CD4-positive, alpha-beta T cell treated with Interferon alpha-2 for 1 hour (primary cell): ENCODE results near the gene FBXO3.
"Not testable (repeated sequence)": the region's sequence is repeated elsewhere in the genome, so short reads cannot be mapped to it uniquely, and the experiment has no call there.

ENCODE experiments used
- DNase-seq, 2 donors: peaks; one replicate each; pipeline ENCODE4 v3.0.0-alpha.2; 2020 to 2022

Gene FBXO3, protein sequence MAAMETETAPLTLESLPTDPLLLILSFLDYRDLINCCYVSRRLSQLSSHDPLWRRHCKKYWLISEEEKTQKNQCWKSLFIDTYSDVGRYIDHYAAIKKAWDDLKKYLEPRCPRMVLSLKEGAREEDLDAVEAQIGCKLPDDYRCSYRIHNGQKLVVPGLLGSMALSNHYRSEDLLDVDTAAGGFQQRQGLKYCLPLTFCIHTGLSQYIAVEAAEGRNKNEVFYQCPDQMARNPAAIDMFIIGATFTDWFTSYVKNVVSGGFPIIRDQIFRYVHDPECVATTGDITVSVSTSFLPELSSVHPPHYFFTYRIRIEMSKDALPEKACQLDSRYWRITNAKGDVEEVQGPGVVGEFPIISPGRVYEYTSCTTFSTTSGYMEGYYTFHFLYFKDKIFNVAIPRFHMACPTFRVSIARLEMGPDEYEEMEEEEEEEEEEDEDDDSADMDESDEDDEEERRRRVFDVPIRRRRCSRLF

DNA sequence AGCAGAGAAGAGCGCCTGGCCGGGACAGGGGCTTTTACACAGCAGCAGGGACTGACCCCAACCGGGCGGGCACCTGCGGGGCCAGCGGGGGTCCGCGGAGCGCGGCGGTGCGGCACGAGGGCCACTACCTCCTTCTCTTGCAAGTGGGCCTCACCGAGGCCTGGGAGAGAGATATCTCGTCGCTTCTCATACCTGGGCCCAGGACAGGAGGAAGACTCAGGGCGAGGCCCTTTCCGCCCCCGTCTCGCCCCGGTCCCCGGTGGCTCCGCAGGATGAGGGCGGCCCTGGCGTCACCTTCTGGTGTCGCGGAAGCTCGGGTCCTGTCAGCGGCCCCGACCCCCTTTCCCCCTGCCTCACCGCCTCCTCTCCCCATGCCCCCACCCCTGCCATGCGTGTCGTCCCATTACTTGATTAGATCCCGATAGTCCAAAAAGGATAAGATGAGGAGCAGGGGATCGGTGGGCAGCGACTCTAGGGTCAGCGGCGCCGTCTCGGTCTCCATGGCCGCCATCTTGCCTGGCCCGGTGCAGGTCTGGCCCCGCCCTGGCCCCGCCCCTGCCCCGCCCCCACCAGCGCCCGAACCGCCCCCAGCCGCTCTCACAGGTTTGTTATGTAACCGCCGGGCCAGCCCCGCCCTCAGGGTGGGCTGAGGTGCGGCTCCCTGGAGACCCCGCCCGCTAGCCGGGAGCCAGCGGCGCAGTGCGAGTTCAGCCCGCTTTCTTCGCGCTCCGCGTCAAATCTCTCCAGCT, at the start of gene FBXO3:
Gene FBXO3, minus strand, starts transcription at position 534 of the 749 bp plus-strand sequence. Its CDS starts 23 bp downstream, at position 511.
- peak; percentile 89 to 91 for DNase-seq

DNA sequence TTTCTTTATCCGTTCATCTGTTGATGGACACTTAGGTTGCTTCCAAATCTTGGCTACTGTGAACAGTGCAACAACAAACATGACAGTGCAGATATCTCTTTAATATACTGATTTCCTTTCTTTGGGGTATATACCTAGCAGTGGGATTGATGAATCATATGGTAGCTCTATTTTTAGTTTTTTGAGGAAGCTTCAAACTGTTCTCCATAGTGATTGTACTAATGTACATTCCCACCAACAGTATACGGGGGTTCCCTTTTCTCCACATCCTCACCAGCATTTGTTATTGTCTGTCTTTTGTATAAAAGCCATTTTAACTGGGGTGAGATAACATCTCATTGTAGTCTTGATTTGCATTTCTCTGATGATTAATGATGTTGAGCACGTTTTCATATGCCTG, 48.7 kb upstream of the FBXO3 start:
- not testable (repeated sequence) for DNase-seq

DNA sequence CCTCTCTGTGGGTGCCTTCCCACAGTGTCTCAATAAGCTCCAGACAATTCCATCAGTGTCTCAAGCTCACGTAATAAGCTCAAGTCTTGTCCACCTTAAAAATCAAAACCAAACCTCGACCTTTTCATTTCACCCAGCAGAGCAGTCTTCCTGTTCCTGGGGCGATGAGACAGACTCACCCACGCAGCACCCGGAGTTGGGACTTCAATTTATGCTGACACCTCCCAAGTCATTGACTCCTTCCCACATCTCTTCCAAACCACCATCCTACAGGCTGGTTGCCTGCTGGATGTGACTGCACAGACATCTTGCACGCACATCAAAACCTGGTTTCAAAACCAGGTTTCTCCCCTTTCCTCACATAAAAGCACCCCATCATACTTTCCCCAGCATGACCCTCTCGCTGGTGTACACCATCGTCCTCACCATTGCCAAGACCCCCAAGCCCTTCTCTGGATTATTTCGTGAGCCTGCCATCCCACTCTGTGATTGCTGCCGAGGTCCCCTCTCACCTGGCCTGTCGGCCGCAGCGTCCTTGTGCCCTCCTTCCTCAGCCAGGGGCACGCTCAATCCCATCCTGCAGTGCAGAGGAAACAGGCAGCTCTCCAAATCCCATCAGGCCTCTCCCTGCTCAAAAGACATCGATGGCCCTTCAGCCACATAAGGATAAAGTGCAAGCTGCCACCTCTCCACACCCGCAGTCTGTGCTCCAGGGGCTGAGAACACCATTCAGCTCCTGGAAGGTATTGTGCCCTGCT, 45.1 kb upstream of the FBXO3 start:
- DNase-seq = no peak

DNA sequence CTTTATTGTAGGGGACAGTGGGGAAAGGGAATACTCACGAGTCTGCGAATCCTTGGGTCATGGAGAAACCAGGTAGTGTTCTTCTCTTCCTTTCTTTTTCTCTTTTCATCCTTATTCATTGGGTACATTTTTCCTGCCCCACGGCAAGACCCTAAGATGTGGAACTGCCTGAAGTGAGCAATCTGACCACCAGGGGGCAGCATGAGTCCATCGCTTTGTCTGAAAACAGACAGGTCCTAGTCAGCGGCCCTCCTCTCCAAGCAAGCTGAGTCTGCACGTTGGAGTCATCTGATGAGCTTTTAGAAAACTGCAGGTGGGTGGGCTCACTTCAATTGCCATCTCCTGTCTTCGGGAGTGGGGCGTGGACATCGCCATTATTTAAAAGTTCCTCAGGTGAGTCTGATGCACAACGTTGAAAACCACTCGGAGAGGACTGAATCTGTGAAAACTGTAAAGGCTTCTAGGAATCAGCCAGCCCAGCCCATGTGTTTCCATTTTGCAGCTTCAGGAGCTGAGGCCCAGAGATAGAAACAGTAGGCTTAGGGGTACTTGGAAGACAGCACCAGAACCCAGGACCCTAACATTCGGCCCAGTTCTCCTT, 34.0 kb upstream of the FBXO3 start:
- DNase-seq = peak; percentile 76 to 82

DNA sequence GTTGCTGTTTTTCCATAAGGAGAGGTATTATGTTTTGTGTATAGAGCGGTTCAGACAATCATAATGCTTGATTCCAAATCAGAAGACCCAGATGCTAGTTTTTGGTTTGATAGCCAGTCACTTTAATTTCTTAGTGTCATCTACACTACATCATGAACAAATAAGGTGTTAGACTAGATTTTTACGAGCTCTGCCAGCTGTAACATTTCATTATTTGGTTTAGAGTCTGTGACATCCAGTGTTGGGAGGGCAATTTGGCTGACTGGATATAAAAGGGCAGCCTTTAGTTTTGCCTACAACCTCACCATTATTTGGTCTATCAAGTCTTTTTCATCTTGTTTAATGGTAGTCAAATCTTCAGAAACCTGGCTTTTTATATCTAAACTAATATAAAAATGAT, 30.2 kb upstream of the FBXO3 start:
- DNase-seq = no peak

DNA sequence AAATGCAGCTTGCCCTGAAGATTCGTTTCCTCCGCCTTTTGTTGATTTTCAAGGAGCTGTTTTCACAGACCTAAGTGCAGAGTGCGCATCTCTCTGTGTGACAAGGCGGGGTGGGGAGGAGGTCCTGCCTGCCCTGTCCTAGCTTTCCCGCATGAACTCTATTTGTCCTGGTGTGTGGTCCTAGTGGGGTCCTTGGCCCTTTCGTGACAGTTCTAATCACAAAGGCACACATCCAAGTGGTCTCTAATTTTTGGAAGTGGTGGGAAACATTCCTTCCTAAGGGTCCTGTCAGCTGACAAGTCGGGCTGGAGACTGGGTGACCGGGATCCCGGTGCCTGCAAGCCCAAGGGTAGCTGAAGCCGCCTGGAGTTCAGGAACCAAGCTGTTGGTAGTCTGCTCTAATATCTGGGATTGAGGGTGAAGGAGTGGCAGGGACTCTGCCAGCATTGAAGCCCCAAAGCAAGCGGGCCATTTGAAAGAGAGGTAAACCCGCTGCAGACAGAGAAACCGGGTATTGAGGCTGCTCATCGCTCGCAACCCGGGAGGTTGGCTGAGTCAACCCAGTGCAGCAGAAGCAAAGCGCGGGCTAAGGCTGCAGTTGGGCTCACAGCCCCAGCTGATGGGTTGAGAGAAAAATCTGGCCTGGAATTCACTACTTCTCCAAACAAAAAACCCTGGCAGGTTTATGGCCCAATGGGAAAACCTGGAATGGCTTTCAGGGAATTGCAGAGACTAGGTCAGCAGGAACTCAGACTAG, 28.1 kb upstream of the FBXO3 start:
- DNase-seq = no peak

DNA sequence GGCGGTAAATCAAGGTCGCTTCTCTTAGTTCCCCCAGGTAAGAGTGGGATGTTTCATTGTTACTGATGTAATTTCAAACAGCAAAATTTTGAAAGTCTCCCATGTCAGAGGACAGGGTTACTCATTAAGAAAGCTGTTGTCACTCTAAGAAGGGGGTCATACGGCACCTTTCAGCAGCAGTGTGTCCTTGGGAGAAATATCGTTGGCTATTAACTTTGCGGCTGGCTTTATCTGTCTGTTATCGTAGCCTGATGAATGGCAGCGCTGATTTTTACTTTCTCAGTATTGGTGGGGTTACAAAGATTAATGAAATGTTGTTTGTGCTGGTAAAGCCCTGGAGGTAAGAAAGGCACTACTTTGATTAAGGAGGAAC, 27.5 kb upstream of the FBXO3 start:
- DNase-seq = no peak

DNA sequence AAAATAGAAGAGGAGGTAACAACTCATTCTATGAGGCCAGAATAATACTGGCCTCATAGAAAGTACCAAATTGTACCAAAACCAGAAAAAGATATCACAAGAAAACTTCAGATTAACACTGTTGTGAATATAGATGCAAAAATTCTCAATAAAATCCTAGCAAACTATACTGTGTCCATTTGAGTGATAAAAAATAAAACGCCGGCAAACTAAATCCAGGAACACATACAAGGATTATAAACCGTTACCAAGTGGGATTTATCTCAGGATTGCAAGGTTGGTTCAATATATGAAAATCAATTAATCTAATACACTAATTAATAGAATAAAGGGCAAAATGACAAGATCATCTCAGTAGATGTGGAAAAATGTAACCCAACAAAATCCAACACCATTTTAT, 23.6 kb upstream of the FBXO3 start:
- DNase-seq = no peak

DNA sequence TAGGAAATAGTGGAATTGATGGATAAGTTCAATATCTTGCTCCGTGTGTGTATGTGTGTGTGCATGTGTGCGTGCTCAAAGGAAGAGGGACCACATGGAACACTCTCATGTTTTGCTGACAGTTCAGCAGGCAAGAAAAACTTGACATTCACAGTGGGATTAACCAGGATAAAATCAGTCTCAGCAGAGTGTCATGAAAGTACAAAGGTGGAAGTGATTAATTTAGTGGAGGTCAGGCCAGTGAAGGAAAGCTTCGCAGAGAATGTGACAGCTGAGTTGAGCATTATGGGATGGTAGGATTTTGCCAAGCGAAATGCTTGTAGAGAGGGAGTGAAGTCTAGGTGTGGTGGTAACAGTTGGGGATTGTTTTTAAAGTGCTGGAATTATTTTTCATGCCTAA, 15.7 kb upstream of the FBXO3 start:
- no peak for DNase-seq

DNA sequence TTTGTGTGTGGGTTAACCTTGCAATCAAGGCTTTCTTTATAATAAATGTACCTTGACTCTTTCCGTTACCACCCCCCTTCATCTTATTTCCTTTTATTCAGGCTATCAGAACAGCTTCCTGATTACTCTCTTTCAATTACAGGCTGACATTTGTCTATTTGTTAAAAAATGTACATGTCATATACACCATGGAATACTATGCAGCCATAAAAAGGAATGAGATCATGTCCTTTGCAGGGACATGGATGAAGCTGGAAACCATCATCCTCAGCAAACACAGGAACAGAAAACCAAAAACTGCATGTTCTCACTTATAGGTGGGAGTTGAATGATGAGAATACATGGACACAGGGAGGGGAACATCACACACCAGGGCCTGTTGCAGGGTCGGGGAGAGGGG, 13.8 kb upstream of the FBXO3 start:
- DNase-seq = not testable (repeated sequence)

DNA sequence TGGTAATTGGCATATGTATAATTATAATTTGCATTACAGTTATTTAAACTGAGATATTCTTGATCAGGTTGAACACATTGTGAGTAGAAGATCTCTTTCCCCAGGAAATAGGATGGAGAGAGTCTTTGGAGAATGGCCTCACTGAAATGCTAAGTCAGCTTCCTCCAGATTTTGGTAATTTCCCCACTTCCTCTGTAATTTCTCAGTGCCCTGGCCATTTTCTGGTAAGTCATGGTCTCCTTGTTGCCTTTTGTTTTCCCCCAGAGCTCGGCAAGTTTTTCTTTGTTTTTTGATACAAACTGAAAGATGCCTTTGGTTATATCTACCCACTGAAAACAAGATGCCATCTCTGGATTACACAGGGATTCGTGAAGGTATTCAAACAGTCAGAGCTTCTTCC, 12.8 kb upstream of the FBXO3 start:
- DNase-seq = no peak

DNA sequence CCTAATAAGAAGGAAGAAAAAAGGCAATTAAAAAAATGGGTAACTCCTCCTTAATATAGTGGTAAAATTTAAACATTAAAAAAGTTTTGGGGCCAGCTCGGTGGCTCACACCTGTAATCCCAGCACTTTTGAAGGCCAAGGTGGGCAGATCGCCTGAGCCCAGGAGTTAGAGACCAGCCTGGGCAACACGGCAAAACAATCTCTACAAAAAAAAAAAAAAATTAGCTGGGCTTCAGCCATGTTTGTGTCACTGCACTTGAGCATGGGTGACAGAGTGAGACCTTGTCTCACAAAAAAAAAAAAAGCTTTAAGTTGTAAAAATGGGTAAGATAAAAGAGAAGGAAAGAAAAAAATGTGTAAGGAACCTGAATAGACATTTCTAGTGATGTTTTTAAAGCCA, 11.3 kb upstream of the FBXO3 start:
- DNase-seq = no peak

DNA sequence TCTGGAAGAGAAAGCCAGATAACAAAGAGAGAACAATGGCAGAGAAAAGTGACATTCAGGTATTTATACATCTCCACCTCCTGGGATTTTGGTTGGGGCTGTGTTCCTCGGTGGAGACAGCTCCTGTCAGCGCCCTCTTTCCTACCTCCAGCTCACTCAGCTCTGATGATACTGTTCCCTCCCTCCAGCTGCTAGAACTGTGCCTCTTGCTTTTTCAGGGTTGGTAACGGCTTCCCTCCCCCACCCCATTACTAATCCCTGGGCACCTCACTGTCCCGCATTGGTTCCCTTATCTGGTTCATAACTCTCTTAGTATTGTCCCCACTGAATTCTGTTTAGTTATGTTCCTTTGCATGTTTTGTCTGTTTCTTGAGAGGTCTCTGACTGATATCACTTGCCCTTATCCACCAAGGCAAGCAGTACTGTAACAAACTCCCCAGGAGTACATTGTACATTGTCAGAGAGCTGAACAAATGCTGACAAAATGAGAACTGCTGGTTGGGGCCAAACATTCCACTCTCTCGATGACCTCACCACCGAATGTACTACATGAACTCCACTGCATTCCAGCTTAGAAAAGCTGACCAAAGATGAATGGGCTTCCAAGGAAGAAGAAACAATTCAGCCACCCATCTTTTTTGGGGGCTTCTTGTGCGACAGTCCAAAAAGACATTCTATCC, 5.7 kb upstream of the FBXO3 start:
- DNase-seq = no peak

DNA sequence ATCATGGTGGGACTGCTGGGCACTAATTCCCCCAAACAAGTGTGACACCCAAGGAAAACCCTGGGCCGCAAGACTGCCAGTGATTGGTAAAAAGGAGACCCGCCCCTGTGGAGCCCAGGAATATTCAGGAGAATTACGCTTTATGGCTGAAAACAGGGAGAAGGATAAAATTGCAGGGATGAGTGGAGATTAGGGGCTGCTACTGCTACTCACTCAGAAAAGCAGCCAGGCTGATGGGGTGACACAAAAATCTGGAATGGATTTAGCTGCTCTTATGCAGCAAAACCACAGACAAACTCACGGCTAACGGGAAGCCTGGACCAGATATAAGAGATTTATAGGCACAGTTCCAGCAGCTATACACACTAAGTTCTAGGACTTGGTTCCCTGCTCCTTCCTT, 4.4 kb upstream of the FBXO3 start:
- no peak for DNase-seq

DNA sequence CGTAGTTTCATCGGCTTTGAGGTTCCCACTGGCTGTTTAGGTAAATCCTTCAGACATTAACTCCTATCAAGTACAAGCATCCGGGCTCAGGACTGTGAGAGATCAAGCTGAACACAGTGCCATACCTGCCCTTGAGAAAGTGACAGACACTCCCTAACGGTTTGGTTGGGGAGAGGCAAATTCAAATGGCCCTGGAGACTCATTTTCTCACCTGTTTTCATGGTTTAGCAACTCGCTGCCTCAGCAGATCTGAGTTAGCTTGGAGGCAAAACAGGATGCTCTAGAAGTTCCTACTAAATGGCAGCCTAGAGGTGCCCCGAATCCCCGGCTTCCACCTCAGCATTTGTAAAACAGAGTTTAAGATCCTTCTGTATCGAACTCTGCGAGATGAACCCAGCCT, 3.6 kb upstream of the FBXO3 start:
- DNase-seq = peak in 1 of 2 donors; percentile 54

DNA sequence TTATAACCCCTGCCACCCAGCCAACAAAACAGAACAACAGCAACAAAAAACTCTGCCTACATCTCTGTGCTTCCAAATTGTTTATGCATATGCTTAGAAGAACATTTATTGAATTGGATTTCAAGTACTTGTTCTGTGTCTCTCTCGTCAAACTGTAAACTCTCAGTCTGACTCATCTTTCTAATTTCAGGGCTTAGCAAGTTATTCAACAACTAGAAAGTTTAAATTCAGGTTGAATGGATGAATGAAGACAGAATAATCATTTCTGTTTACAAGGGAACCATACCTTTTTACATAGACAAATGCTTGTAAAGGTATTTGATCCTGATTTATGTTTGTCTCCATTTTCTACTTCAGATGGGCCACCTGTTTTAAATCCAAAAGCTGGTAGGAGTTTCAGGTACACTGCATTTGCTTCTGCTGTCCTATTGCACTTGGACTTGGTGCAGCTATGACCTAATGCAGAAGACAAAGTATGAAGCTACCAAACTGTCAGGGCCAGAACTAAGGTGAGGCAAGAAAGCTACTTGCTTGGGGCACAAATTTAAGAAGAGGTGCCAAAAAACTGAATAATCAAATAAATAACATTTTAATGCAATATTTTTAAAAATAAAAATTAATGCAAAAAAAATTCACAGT, 1.6 kb upstream of the FBXO3 start:
- no peak for DNase-seq

DNA sequence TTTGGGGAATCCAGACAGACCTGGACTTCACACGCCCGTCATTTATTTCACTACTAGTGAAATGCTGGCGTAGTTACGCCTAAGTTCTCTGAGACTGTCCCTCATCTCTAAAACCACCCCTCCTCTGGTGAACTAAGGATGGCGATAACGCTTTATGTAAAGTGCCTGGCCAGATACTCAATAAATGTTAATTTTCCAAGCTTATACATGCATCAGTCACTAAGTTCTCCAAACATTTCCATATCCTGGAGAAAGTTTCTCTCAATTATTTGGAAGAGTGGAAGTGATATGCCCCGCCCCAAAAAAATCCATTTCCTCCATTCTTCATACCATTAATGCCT, 1.1 kb upstream of the FBXO3 start:
- DNase-seq = no peak

DNA sequence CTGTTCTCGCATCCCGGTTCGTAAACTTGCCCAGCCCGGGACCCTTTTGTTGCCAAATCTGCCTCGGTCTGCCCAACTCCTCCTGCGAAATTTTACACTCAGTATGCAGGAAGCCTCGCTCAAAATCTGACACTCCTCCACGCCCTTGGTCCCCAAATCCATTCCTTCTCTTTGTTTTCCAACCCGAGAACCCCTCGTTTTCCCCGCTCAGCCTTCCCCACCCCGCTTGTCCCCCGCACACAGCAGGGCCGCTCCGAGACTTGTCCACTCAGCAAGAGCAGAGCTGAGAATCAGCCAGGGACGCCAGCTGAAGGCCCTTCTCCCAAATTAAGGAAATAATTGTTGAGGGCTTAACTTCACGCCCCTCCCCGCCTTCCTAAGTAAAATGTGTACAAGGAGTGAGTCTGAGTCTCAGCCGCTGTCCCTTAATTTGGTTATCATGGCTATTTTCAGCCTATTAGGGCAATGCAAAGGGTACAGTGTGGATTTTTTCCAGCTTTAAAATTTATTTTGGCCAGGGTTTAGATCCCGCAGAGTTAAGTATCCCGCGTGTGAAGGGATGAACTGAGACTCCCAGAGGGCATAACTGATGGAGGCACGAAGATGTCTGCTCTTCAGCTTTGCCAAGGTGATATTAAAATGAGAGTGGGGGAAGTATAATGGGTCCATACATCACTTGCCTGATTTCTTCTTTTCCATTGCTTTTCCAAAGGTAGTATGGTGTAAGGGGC, 581 bp upstream of the FBXO3 start:
- DNase-seq = peak in 1 of 2 donors; percentile 1

DNA sequence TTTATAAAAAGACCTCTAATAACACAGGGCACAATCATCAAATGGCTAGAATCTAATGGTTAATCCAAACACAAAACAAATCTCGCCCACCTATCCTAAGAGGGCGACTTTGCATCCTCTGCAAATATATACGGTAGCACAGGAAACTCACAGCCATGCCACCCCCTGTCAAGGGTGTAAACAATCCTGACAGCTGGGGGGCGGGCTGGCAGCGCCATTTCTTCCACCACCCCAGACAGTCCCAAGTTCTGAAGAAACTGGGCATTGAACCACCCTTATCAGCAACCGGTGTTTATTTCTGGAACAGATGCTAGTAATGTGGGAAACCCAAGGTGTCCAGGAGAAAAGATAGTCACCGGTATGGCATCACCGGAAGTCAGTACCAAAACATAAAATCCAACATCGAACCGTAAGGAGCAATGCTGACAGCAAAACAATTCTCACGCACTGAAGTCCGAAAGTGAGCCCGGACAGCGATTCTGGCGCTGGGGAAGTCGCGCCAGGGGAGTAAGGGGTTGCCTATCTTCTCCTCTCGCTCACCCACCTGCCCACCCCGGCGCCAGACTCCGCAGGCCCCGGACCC, 825 bp downstream of the FBXO3 start:
- peak in 1 of 2 donors; percentile 44 for DNase-seq

DNA sequence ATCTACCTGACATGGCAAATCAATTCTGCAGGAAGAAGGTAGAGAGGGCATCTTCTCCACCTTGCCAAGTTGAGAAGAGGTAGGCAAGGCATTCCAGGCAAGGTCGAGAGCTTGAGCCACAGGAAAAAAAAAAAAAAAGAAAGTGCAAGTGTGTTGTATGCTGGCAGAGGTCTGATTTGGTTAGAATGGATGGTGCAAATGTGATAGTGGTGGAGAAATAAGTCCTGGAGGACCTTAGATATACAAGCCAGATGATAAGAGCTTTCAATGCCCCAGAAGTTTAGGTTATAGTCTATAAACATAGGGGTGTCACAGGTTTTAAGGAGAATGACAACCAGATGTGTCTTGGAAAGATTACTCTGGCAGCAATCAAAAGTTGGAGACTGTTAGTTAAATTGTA, 1.4 kb downstream of the FBXO3 start:
- no peak for DNase-seq
